ENCODE measurements around the gene TRUB2. TPM values are rescaled to one million over a fixed set of nuclear protein-coding genes. Genes with fewer than 3 reads are reported as not detected.

Gene TRUB2
- total and polyA plus RNA-seq, 12 donors = 15.0 to 68.2 (median 33.7) TPM

DNA sequence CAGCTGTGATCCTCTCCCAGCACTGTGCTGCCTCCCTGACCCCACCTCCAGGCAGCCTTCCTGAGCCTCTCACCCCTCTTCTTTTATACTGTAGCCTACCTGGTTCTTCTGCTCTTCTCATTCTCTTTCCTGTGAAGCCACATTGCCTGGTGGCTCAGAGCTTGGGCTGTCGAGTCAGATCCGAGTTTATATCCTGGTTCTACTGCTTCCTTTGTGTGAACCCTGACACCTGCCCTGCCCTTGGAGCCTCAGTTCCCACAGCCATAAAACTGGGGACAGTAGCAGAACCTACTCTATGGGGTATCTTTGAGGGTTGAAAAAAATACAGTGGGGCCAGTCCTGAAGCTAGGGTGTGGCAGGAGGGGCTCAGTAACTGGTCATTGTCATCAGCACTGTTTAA lies 26.9 kb upstream of the TRUB2 start:
- intact Hi-C loops (cut with DNase I) = loop anchor here in 1 of 2 donors (10.0 kb wide), 1 partner anchor 54 kb away; no protein-coding TSS in a partner anchor
- WGBS, 4 donors = 79 to 90% (median 85%) methylated on average over 2 of the region's 2 CpGs
- Histone ChIP-seq H3K9me3 (replicated peaks in 1 of 3) (no peaks in the 10 kb centered on the region), H3K4me1 (replicated peaks in 1 of 2) (no peaks in the 10 kb centered on the region), H3K4me3 (no peak overlapping the region), H3K27ac (no peak overlapping the region), H3K27me3 (no peaks in the 10 kb centered on the region), H3K36me3 (replicated peaks in 1 of 2) (peaks cover 0 to 51% of the 10 kb centered on the region in 2 donors)
- TF ChIP-seq POLR2A (IDR thresholded peaks at IDR 0.05) = no peak
- TF ChIP-seq, protein P1, sequence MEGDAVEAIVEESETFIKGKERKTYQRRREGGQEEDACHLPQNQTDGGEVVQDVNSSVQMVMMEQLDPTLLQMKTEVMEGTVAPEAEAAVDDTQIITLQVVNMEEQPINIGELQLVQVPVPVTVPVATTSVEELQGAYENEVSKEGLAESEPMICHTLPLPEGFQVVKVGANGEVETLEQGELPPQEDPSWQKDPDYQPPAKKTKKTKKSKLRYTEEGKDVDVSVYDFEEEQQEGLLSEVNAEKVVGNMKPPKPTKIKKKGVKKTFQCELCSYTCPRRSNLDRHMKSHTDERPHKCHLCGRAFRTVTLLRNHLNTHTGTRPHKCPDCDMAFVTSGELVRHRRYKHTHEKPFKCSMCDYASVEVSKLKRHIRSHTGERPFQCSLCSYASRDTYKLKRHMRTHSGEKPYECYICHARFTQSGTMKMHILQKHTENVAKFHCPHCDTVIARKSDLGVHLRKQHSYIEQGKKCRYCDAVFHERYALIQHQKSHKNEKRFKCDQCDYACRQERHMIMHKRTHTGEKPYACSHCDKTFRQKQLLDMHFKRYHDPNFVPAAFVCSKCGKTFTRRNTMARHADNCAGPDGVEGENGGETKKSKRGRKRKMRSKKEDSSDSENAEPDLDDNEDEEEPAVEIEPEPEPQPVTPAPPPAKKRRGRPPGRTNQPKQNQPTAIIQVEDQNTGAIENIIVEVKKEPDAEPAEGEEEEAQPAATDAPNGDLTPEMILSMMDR (IDR thresholded peaks at IDR 0.05) = no peak
- DNase-seq = no peak

DNA sequence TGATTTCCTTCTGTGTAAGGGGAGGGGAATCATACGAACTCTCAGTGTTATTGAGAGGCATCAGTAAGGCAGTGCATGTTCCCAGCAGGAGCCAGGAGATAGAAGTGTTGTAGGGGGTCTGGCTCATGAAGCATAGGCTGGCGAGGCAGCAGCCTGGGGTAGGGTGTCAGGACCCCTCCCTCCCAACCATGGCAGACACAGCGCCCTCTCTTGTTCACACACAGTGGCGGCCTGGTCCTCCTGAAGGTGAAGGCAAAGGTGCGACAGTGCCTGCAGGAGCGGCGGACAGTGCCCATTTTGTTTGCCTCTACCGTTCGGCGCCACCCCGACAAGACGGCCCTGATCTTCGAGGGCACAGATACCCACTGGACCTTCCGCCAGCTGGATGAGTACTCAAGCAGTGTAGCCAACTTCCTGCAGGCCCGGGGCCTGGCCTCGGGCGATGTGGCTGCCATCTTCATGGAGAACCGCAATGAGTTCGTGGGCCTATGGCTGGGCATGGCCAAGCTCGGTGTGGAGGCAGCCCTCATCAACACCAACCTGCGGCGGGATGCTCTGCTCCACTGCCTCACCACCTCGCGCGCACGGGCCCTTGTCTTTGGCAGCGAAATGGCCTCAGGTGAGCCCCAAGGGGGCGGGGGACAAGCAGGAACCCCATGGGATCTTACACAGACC lies 22.8 kb upstream of the TRUB2 start:
- intact Hi-C loops (cut with DNase I) = loop anchor here (5.0 to 10.0 kb wide), 2 partner anchors 50 to 53 kb away; no protein-coding TSS in a partner anchor
- 94 to 97% (median 95%) methylated on average over 16 to 28 of the region's 28 CpGs for WGBS, 4 donors
- H3K36me3 ChIP-seq (replicated peaks in 1 of 2) = peaks cover 0 to 50% of the 10 kb centered on the region in 2 donors

DNA sequence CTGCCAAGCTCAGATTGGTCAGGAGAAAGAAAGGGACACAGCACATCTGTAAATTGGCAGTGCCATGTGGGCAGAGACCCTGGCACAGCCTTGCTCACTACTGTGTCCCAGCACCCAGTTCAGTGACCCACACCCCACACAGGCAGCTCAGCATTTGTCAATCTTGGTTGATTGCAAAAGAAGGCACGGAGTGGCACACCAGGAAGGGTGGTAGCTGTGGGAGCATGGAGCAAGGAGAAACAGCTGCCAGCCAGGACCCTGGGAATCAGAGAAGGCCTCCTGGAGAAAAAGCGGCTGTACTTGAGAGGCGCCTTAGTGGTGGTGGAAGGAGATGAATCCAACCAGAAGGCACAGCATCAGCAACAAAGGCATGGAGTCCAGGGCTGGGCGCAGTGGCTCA lies 21.6 kb upstream of the TRUB2 start:
- 89 to 99% (median 96%) methylated on average over 4 of the region's 4 CpGs for WGBS, 4 donors
- Histone ChIP-seq H3K9me3 (replicated peaks in 1 of 3) (no peaks in the 10 kb centered on the region), H3K27me3 (no peaks in the 10 kb centered on the region), H3K4me1 (replicated peaks in 1 of 2) (peaks cover 0 to 9% of the 10 kb centered on the region in 2 donors), H3K36me3 (replicated peaks in 1 of 2) (peaks cover 0 to 46% of the 10 kb centered on the region in 2 donors), H3K27ac (no peak overlapping the region), H3K4me3 (no peak overlapping the region)
- DNase-seq = no peak
- intact Hi-C loops (cut with DNase I) = loop anchor here (5.0 to 10.0 kb wide), 2 partner anchors 49 to 52 kb away; no protein-coding TSS in a partner anchor
- TF ChIP-seq, protein P1 (IDR thresholded peaks at IDR 0.05) = no peak
- TF ChIP-seq POLR2A (IDR thresholded peaks at IDR 0.05) = no peak

More for the DNA sequence above, 22.8 kb upstream of the TRUB2 start:
- Histone ChIP-seq H3K4me3 (no peak overlapping the region), H3K9me3 (replicated peaks in 1 of 3) (no peaks in the 10 kb centered on the region), H3K4me1 (replicated peaks in 1 of 2) (peaks cover 0 to 9% of the 10 kb centered on the region in 2 donors), H3K27me3 (no peaks in the 10 kb centered on the region), H3K27ac (no peak overlapping the region)
- TF ChIP-seq POLR2A (IDR thresholded peaks at IDR 0.05) = no peak
- TF ChIP-seq, protein P1 (IDR thresholded peaks at IDR 0.05) = no peak
- DNase-seq = no peak

GRCh38 chr9:128342971-128343680 lies 20.9 kb upstream of the TRUB2 start:
- 25 to 94% (median 88%) methylated on average over 1 to 8 of the region's 8 CpGs for WGBS, 4 donors
- Histone ChIP-seq H3K27me3 (no peaks in the 10 kb centered on the region), H3K9me3 (replicated peaks in 1 of 3) (no peaks in the 10 kb centered on the region), H3K4me1 (replicated peaks in 1 of 2) (peaks cover 0 to 9% of the 10 kb centered on the region in 2 donors), H3K27ac (no peak overlapping the region), H3K36me3 (replicated peaks in 1 of 2) (peaks cover 0 to 38% of the 10 kb centered on the region in 2 donors), H3K4me3 (no peak overlapping the region)
- no peak for DNase-seq
- no peak for TF ChIP-seq POLR2A (IDR thresholded peaks at IDR 0.05)
- TF ChIP-seq, protein P1 (IDR thresholded peaks at IDR 0.05) = no peak
- intact Hi-C loops (cut with DNase I) = loop anchor here (5.0 to 10.0 kb wide), 2 partner anchors 48 to 51 kb away; no protein-coding TSS in a partner anchor

Data from adrenal gland (tissue), 12 donors.